DOHH2 (cell line): Measurements from ENCODE around the gene F12.
"Not testable (repeated sequence)": the region's sequence is repeated elsewhere in the genome, so short reads cannot be mapped to it uniquely, and the experiment has no call there.

Experiments used
- EZH2phosphoT487 ChIP-seq: fragments of 200-600 bp; sonication (generic); IDR thresholded peaks from 2 replicates; pipeline ENCODE4 v1.6.1; 2017; ENCODE audit warnings: borderline replicate concordance, mild to moderate bottlenecking, antibody characterized with exemption, low read length, moderate library complexity, mixed read lengths
- TF ChIP-seq, protein P1 (sequence below): fragments of 200-600 bp; sonication (generic); IDR thresholded peaks from one replicate; pipeline ENCODE4 v1.5.1; 2014; ENCODE audit warnings: antibody characterized with exemption, mild to moderate bottlenecking, low read depth, low read length; ENCODE audit not compliant: poor library complexity, severe bottlenecking

- TF ChIP-seq, protein P1, sequence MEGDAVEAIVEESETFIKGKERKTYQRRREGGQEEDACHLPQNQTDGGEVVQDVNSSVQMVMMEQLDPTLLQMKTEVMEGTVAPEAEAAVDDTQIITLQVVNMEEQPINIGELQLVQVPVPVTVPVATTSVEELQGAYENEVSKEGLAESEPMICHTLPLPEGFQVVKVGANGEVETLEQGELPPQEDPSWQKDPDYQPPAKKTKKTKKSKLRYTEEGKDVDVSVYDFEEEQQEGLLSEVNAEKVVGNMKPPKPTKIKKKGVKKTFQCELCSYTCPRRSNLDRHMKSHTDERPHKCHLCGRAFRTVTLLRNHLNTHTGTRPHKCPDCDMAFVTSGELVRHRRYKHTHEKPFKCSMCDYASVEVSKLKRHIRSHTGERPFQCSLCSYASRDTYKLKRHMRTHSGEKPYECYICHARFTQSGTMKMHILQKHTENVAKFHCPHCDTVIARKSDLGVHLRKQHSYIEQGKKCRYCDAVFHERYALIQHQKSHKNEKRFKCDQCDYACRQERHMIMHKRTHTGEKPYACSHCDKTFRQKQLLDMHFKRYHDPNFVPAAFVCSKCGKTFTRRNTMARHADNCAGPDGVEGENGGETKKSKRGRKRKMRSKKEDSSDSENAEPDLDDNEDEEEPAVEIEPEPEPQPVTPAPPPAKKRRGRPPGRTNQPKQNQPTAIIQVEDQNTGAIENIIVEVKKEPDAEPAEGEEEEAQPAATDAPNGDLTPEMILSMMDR = not testable (repeated sequence)
- not testable (repeated sequence) for TF ChIP-seq EZH2phosphoT487
These were observed 33.8 kb downstream of the F12 start for GRCh38 chr5:177375516-177375915.
